ENCODE data around the gene DHX35.

DNA sequence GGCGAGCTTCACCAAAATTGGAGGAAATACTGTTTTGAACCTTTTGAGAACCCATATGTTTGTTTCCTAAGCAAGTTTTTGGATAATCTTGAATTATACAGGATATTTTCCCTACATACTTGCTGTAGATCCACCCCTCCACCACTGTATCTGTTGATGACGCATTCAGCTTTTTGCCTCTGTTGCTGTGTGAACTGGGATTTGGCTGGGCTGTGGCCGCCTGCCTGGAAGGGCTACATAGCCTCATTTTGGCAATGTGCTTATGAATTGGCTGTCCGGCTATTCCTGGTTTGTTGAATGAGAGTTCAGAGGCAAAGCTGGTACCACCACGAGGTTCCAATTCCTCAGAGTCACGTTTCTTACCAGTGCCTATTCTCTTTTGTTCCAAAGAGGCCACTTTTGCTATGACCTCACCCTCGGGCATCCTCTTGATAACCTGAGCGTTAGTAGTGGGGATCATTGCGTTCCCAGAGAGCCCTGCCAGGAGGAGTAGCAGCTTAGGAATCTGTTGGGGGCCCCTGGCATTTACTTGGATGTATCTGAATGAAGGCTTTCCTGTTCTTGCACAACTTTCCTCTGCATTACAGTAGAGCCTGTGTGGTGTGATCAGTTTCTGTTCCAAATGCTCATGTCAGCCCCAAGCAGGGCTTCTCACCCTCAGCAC lies 29.6 kb upstream of the DHX35 start:
- TF ChIP-seq POLR2A (IDR thresholded peaks at IDR 0.05): no peak
- TF ChIP-seq, protein P1, sequence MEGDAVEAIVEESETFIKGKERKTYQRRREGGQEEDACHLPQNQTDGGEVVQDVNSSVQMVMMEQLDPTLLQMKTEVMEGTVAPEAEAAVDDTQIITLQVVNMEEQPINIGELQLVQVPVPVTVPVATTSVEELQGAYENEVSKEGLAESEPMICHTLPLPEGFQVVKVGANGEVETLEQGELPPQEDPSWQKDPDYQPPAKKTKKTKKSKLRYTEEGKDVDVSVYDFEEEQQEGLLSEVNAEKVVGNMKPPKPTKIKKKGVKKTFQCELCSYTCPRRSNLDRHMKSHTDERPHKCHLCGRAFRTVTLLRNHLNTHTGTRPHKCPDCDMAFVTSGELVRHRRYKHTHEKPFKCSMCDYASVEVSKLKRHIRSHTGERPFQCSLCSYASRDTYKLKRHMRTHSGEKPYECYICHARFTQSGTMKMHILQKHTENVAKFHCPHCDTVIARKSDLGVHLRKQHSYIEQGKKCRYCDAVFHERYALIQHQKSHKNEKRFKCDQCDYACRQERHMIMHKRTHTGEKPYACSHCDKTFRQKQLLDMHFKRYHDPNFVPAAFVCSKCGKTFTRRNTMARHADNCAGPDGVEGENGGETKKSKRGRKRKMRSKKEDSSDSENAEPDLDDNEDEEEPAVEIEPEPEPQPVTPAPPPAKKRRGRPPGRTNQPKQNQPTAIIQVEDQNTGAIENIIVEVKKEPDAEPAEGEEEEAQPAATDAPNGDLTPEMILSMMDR (IDR thresholded peaks at IDR 0.05): no peak
